Muscle of leg (tissue), 11 donors: ENCODE data around the gene POLRMT. TPM values are rescaled to one million over a fixed set of nuclear protein-coding genes. Genes with fewer than 3 reads are reported as not detected.

Experiments
- DNase-seq: peaks from one replicate; pipeline ENCODE4 v3.0.0; 2013
- H3K27ac ChIP-seq: one replicate; pipeline ENCODE4 v1.5.1; 2013; ENCODE audit warnings: mild to moderate bottlenecking, low read length, control low read depth
- H3K27me3 ChIP-seq: one replicate; pipeline ENCODE4 v1.6.1; 2013; ENCODE audit warnings: low read length; ENCODE audit not compliant: control insufficient read depth, insufficient read depth
- H3K36me3 ChIP-seq: one replicate; pipeline ENCODE4 v1.6.1; 2013; ENCODE audit warnings: low read length; ENCODE audit not compliant: control insufficient read depth, insufficient read depth
- H3K4me1 ChIP-seq: one replicate; pipeline ENCODE4 v1.6.1; 2013; ENCODE audit warnings: low read length; ENCODE audit not compliant: control insufficient read depth, insufficient read depth
- H3K4me3 ChIP-seq: one replicate; pipeline ENCODE4 v1.5.1; 2013; ENCODE audit warnings: low read length, control low read depth
- H3K9me3 ChIP-seq: replicated peaks from 2 replicates; pipeline ENCODE4 v1.6.1; 2013; ENCODE audit warnings: low read depth, low read length; ENCODE audit not compliant: control insufficient read depth
- WGBS: methylation state at CpG from one replicate; pipeline ENCODE4 v1.1.5; 2013; ENCODE audit warnings: missing lambda C conversion rate; ENCODE audit not compliant: insufficient coverage; 5-methylcytosine and 5-hydroxymethylcytosine counted together
- polyA plus RNA-seq, 8 donors: library from polyadenylated mRNA; unstranded; fragments of 120-200 nt; gene quantifications; one replicate each; pipeline versions ENCODE4 v1.2.1 to v1.2.3, GENCODE V29; 2013; ENCODE audit warnings: inconsistent platforms in 1 of 8, low replicate concordance in 1 of 8; ENCODE audit not compliant: insufficient read length in 8 of 8, insufficient read depth in 1 of 8
- total RNA-seq: library from RNA; stranded (reverse); fragments of 120-200 nt; gene quantifications from one replicate; pipeline ENCODE4 v1.2.4, GENCODE V29; 2013

The POLRMT gene
- total and polyA plus RNA-seq, 9 donors: 28.6 to 42.7 (median 34.0) TPM

GRCh38 chr19:602391-603301 is 30.7 kb downstream of the POLRMT start:
- no peaks in the 10 kb centered on the region for H3K36me3 ChIP-seq
- DNase-seq: no peak
- H3K9me3 ChIP-seq: no peaks in the 10 kb centered on the region
- H3K27me3 ChIP-seq: peaks cover 6% of the 10 kb centered on the region
- H3K4me3 ChIP-seq: no peak overlapping the region
- 84% methylated on average over 24 of the region's 35 CpGs for WGBS
- H3K4me1 ChIP-seq: no peaks in the 10 kb centered on the region
- no peak overlapping the region for H3K27ac ChIP-seq

- WGBS: 83% methylated on average over 19 of the region's 25 CpGs
- no peak overlapping the region for H3K4me3 ChIP-seq
- DNase-seq: no peak
- no peak overlapping the region for H3K27ac ChIP-seq
- no peaks in the 10 kb centered on the region for H3K9me3 ChIP-seq
- no peaks in the 10 kb centered on the region for H3K4me1 ChIP-seq
- peaks cover 11% of the 10 kb centered on the region for H3K27me3 ChIP-seq
- no peaks in the 10 kb centered on the region for H3K36me3 ChIP-seq
Observed at GRCh38 chr19:601790-602189, 31.5 kb downstream of the POLRMT start.

- H3K4me3 ChIP-seq: no peak overlapping the region
- H3K27ac ChIP-seq: no peak overlapping the region
- H3K36me3 ChIP-seq: no peaks in the 10 kb centered on the region
- DNase-seq: no peak
- no peaks in the 10 kb centered on the region for H3K4me1 ChIP-seq
- H3K27me3 ChIP-seq: peaks cover 16% of the 10 kb centered on the region
- no peaks in the 10 kb centered on the region for H3K9me3 ChIP-seq
- WGBS: 90% methylated on average over 27 of the region's 28 CpGs
Observed at GRCh38 chr19:601310-601709, 32.0 kb downstream of the POLRMT start.

GRCh38 chr19:597406-598315 is 35.7 kb downstream of the POLRMT start:
- no peak for DNase-seq
- H3K36me3 ChIP-seq: no peaks in the 10 kb centered on the region
- no peak overlapping the region for H3K4me3 ChIP-seq
- peaks cover 51% of the 10 kb centered on the region for H3K27me3 ChIP-seq
- 69% methylated on average over 16 of the region's 18 CpGs for WGBS
- no peaks in the 10 kb centered on the region for H3K4me1 ChIP-seq
- H3K9me3 ChIP-seq: no peaks in the 10 kb centered on the region
- H3K27ac ChIP-seq: no peak overlapping the region

GRCh38 chr19:596263-596655 is 37.1 kb downstream of the POLRMT start:
- Histone ChIP-seq H3K27ac (no peak overlapping the region), H3K4me3 (no peak overlapping the region), H3K4me1 (no peaks in the 10 kb centered on the region), H3K36me3 (no peaks in the 10 kb centered on the region), H3K27me3 (peaks cover 65% of the 10 kb centered on the region), H3K9me3 (no peaks in the 10 kb centered on the region)
- 60% methylated on average over 14 of the region's 16 CpGs for WGBS
- DNase-seq: no peak

GRCh38 chr19:595326-596262 is 37.7 kb downstream of the POLRMT start:
- no peaks in the 10 kb centered on the region for H3K36me3 ChIP-seq
- peaks cover 72% of the 10 kb centered on the region for H3K27me3 ChIP-seq
- WGBS: 47% methylated on average over 30 of the region's 42 CpGs
- DNase-seq: no peak
- H3K27ac ChIP-seq: no peak overlapping the region
- H3K9me3 ChIP-seq: no peaks in the 10 kb centered on the region
- H3K4me1 ChIP-seq: no peaks in the 10 kb centered on the region
- no peak overlapping the region for H3K4me3 ChIP-seq

- Histone ChIP-seq H3K36me3 (no peaks in the 10 kb centered on the region), H3K27me3 (peaks cover 75% of the 10 kb centered on the region), H3K4me1 (peaks cover under 1% of the 10 kb centered on the region), H3K4me3 (no peak overlapping the region), H3K27ac (no peak overlapping the region), H3K9me3 (no peaks in the 10 kb centered on the region)
- no peak for DNase-seq
- WGBS: 56% methylated on average over 16 of the region's 24 CpGs
Observed at GRCh38 chr19:594265-594870, 39.0 kb downstream of the POLRMT start.

- Histone ChIP-seq H3K27ac (no peak overlapping the region), H3K36me3 (no peaks in the 10 kb centered on the region), H3K4me3 (no peak overlapping the region), H3K27me3 (peaks cover 79% of the 10 kb centered on the region), H3K4me1 (peaks cover 8% of the 10 kb centered on the region), H3K9me3 (no peaks in the 10 kb centered on the region)
- WGBS: 68% methylated on average over 6 of the region's 9 CpGs
- DNase-seq: no peak
Observed at GRCh38 chr19:593505-593904, 39.8 kb downstream of the POLRMT start.

- 80% methylated on average over 15 of the region's 18 CpGs for WGBS
- H3K4me1 ChIP-seq: peaks cover 12% of the 10 kb centered on the region
- peaks cover 84% of the 10 kb centered on the region for H3K27me3 ChIP-seq
- H3K9me3 ChIP-seq: no peaks in the 10 kb centered on the region
- no peak for DNase-seq
- H3K4me3 ChIP-seq: no peak overlapping the region
- H3K36me3 ChIP-seq: no peaks in the 10 kb centered on the region
- H3K27ac ChIP-seq: no peak overlapping the region
Observed at GRCh38 chr19:593055-593454, 40.3 kb downstream of the POLRMT start.
